ENCODE results near the gene HOXA13.
A peak's percentile ranks its signal among the peaks of the same experiment; 100 is the strongest.

The HOXA13 gene

DNA sequence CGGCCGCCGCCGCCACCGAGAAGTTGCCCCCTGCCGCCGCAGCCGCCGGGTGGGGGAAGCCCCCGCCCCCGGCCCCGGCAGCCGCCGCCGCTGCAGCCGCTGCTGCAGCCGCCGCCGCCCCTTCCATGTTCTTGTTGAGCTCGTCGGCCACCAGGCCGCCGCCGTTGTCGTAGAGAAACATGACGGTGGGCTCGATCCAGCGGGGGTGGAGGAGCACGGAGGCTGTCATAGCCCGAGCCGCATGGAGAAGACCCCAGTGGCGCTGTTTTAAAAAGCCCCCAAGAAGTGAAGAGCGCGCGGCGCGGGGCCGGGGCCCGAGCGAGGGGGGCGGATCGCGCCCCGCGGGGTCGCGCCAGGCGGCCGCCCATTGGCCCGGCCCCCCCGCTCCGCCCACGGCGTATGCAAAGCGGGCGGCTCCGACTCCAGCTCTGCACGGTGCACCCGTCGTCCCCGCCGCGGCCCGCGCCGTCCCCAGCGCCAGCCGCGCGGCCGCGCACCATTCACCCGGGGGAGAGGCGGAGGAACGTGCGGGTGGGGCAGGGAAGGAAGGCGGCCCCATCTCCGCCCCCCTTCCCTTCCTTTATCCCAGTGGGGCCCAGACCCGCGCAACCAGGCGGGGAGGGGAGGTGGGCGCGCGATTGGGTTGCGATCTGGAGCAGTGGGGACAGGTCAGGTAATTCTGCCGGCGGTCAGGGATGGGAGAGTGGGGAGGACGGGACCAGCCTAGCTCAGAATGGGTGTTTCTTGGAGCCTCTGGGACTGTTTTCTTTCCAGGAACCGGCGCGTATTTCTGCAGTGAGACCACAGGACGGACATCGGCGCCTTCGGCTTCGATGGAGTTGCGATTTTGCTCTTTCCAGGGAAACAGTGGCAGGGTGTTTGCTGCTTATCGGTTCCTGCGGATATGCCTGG, at the start of gene HOXA13:
TSS of gene HOXA13 (minus strand) at position 243 of the 912 bp plus-strand sequence. CDS start at position 229, 14 bp downstream.
- H3K9me3 ChIP-seq (ENCODE audit: control insufficient read depth in 1 of 2, low read length in 2 of 2), result no peaks in the 10 kb centered on the region
- H3K27ac ChIP-seq (ENCODE audit: low read depth, low read length), result no peak within 1 kb of the TSS
- H3K36me3 ChIP-seq (ENCODE audit: control insufficient read depth in 1 of 2, insufficient read depth in 2 of 2, low read length in 2 of 2), result no peaks in the 10 kb centered on the region
- peaks cover 81 to 89% of the 10 kb centered on the region in 2 donors for H3K27me3 ChIP-seq (ENCODE audit: control insufficient read depth in 1 of 2, insufficient read depth in 2 of 2, low read length in 2 of 2)
- peak within 1 kb of the TSS; percentile 39 to 63 for H3K4me3 ChIP-seq (ENCODE audit: low read depth in 1 of 2, low read length in 2 of 2)
- H3K9ac ChIP-seq (ENCODE audit: low read depth in 1 of 2, low read length in 2 of 2), result no peak within 1 kb of the TSS
- H3K4me1 ChIP-seq (ENCODE audit: control insufficient read depth in 1 of 2, insufficient read depth in 2 of 2, low read length in 2 of 2), result peaks cover 15 to 16% of the 10 kb centered on the region in 2 donors

DNA sequence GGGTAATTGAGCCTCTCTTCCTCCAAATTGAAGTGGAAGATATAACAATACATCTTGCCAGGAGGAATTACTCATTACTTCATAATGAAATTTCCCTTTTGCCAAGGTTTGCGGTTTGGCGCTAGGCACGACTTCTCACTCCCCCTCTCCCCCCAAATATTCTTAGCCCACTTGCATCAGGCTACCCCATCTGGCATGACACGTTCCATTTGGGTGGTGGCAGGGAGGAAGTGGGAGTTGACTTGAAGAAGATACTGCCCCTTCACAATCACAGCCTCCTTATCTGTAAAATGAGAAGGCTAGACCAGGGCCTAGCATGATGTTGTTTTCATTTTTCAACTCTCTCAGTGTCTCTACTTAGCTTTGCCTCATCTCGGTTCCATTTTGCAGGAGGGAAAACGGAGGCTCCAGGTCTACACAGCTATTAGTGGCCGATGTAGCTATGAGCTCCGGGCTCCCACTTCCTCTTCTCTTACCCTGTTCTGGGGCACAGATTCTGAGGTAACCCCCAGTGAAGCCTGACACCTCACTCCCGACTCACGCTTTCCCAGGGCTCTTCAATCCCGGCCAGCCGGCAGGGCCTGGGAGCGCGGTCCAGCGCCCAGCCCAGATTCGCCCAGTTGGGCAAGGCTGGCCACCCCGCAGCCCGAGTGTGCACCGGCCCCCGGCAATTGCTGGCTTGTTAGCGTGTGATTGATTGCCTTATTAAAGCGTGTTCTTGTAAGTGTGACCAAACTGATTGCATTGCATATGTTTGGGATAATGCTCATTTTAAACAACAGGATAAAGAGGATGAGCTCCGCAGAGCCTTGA, 49.2 kb upstream of the HOXA13 start:
- Histone ChIP-seq H3K27me3 (ENCODE audit: control insufficient read depth in 1 of 2, insufficient read depth in 2 of 2, low read length in 2 of 2) (peaks cover 96 to 99% of the 10 kb centered on the region in 2 donors), H3K4me1 (ENCODE audit: control insufficient read depth in 1 of 2, insufficient read depth in 2 of 2, low read length in 2 of 2) (peaks cover 0 to 13% of the 10 kb centered on the region in 2 donors), H3K27ac (ENCODE audit: low read depth, low read length) (no peak overlapping the region), H3K4me3 (ENCODE audit: low read depth in 1 of 2, low read length in 2 of 2) (no peak overlapping the region), H3K36me3 (ENCODE audit: control insufficient read depth in 1 of 2, insufficient read depth in 2 of 2, low read length in 2 of 2) (no peaks in the 10 kb centered on the region), H3K9me3 (ENCODE audit: control insufficient read depth in 1 of 2, low read length in 2 of 2) (no peaks in the 10 kb centered on the region), H3K9ac (ENCODE audit: low read depth in 1 of 2, low read length in 2 of 2) (no peak overlapping the region)

DNA sequence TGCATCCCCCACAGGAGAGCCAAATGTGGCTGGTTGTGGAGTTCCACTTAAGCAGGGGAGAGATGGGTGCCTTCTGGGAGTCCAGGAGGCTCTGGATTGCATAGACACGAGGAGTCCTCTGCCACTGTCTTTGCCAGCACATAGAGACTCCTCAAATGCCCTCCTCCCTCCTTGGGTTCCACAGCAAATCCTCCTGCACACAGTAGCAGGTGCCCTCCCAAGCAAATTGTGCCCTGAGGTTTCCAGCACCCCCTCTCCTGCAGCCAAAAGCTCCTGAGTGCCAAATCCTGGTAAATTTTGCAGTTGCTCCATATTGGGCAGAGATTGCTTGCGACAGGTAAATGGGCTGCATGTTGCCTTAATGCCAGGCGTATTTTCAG, 48.5 kb upstream of the HOXA13 start:
- Histone ChIP-seq H3K4me3 (ENCODE audit: low read depth in 1 of 2, low read length in 2 of 2) (no peak overlapping the region), H3K27ac (ENCODE audit: low read depth, low read length) (no peak overlapping the region), H3K27me3 (ENCODE audit: control insufficient read depth in 1 of 2, insufficient read depth in 2 of 2, low read length in 2 of 2) (peaks cover 99% of the 10 kb centered on the region in 2 donors), H3K4me1 (ENCODE audit: control insufficient read depth in 1 of 2, insufficient read depth in 2 of 2, low read length in 2 of 2) (peaks cover 0 to 13% of the 10 kb centered on the region in 2 donors), H3K36me3 (ENCODE audit: control insufficient read depth in 1 of 2, insufficient read depth in 2 of 2, low read length in 2 of 2) (no peaks in the 10 kb centered on the region), H3K9ac (ENCODE audit: low read depth in 1 of 2, low read length in 2 of 2) (no peak overlapping the region), H3K9me3 (ENCODE audit: control insufficient read depth in 1 of 2, low read length in 2 of 2) (no peaks in the 10 kb centered on the region)

DNA sequence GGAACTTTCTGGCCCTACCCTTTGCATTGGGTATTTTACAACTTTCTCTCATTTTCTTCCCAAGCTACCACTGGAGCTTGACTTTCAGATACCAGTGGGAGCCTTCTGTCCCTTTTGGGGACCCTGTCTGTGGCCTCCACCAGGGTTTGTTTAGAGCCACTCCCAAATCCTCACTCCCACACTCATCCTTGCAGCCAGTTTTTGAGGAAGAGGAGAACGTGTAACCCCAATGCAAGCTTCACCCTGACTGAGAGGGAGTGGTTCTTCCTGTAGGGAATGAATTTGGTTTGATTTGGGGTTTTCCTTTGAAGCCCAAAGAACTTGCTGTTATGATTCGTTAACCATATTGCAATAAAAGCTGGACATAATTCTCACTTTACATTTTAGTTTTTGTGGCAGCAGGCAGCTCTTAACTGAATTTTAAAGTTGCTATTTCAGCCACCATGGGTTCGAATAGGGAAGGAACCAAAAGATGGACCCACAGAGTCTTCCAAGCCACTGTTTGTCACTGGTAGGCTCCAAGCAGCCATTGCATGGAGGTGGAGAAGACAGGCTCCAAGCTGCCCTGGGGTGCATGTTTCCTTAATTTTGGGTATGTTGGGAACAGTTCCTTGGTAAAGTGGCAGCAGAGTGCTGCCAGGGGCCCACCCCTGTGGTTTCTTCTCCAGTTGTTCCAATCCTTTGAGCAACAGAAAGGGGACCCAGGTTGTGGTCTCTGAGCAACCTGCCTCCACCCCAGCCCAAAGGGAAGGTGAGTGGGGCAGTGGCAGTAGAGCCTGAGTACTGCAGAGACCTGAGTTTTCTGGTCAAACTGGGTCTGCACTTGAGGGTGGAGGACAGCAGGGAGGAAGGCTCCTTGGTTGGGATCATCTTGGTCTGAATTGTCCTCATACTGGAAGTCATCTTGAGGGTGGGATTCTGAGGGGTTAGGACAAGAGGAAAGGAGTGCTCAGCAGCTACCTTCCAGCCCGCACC, 47.8 kb upstream of the HOXA13 start:
- Histone ChIP-seq H3K9me3 (ENCODE audit: control insufficient read depth in 1 of 2, low read length in 2 of 2) (no peaks in the 10 kb centered on the region), H3K4me3 (ENCODE audit: low read depth in 1 of 2, low read length in 2 of 2) (no peak overlapping the region), H3K36me3 (ENCODE audit: control insufficient read depth in 1 of 2, insufficient read depth in 2 of 2, low read length in 2 of 2) (no peaks in the 10 kb centered on the region), H3K27ac (ENCODE audit: low read depth, low read length) (no peak overlapping the region), H3K9ac (ENCODE audit: low read depth in 1 of 2, low read length in 2 of 2) (no peak overlapping the region), H3K4me1 (ENCODE audit: control insufficient read depth in 1 of 2, insufficient read depth in 2 of 2, low read length in 2 of 2) (peaks cover 0 to 13% of the 10 kb centered on the region in 2 donors), H3K27me3 (ENCODE audit: control insufficient read depth in 1 of 2, insufficient read depth in 2 of 2, low read length in 2 of 2) (peaks cover 97 to 99% of the 10 kb centered on the region in 2 donors)

DNA sequence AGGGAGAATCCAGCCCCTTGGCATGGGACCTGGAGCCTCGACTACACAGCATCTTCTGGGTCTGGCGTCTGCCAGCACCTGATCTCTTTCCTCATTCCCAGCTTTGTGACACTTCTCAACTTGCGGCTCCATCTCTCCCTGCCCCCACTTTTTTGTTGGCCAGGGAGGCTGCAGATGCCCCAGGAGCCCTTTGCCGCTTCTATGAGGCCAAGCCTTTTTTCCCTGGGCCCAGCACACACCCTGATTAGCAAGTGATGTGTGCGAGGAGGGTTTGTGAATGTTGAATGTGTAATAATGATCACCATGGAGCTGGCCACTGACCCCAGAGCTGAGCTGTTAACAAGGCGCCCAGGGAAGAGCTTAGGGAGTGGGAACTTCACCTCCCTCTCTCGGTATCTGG, 47.1 kb upstream of the HOXA13 start:
- H3K9me3 ChIP-seq (ENCODE audit: control insufficient read depth in 1 of 2, low read length in 2 of 2), result no peaks in the 10 kb centered on the region
- no peak overlapping the region for H3K9ac ChIP-seq (ENCODE audit: low read depth in 1 of 2, low read length in 2 of 2)
- H3K4me3 ChIP-seq (ENCODE audit: low read depth in 1 of 2, low read length in 2 of 2), result no peak overlapping the region
- H3K36me3 ChIP-seq (ENCODE audit: control insufficient read depth in 1 of 2, insufficient read depth in 2 of 2, low read length in 2 of 2), result no peaks in the 10 kb centered on the region
- H3K27me3 ChIP-seq (ENCODE audit: control insufficient read depth in 1 of 2, insufficient read depth in 2 of 2, low read length in 2 of 2), result peaks cover 97 to 99% of the 10 kb centered on the region in 2 donors
- H3K27ac ChIP-seq (ENCODE audit: low read depth, low read length), result no peak overlapping the region
- H3K4me1 ChIP-seq (ENCODE audit: control insufficient read depth in 1 of 2, insufficient read depth in 2 of 2, low read length in 2 of 2), result peaks cover 3 to 13% of the 10 kb centered on the region in 2 donors

DNA sequence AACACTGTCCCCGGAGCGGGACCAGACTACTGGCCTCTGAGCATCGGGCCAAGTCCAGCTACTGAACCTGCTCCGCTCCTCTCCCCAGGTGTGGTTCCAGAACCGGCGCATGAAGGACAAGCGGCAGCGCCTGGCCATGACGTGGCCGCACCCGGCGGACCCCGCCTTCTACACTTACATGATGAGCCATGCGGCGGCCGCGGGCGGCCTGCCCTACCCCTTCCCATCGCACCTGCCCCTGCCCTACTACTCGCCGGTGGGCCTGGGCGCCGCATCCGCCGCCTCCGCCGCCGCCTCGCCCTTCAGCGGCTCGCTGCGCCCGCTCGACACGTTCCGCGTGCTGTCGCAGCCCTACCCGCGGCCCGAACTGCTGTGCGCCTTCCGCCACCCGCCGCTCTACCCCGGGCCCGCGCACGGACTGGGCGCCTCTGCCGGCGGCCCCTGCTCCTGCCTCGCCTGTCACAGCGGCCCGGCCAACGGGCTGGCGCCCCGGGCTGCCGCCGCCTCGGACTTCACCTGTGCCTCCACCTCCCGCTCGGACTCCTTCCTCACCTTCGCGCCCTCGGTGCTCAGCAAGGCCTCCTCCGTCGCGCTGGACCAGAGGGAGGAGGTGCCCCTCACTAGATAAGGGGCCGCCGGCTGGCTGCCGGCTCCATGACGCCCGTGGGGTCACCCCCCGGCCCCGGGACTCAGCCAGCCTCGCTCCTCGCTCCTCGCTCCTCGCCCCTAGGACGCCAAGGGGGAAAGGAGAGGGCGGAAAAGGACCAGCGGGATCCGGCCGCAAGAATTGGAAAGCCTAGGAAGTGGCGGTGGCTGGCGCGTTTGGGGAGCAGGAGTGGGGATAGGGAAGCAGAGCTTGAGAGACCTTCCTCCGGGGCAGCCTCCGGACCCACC, 46.2 kb upstream of the HOXA13 start:
- H3K27ac ChIP-seq (ENCODE audit: low read depth, low read length), result no peak overlapping the region
- H3K9ac ChIP-seq (ENCODE audit: low read depth in 1 of 2, low read length in 2 of 2), result no peak overlapping the region
- H3K36me3 ChIP-seq (ENCODE audit: control insufficient read depth in 1 of 2, insufficient read depth in 2 of 2, low read length in 2 of 2), result no peaks in the 10 kb centered on the region
- peaks cover 3 to 6% of the 10 kb centered on the region in 2 donors for H3K4me1 ChIP-seq (ENCODE audit: control insufficient read depth in 1 of 2, insufficient read depth in 2 of 2, low read length in 2 of 2)
- peak overlapping the region in 1 of 2 donors; percentile 16 for H3K4me3 ChIP-seq (ENCODE audit: low read depth in 1 of 2, low read length in 2 of 2)
- no peaks in the 10 kb centered on the region for H3K9me3 ChIP-seq (ENCODE audit: control insufficient read depth in 1 of 2, low read length in 2 of 2)
- peaks cover 97 to 99% of the 10 kb centered on the region in 2 donors for H3K27me3 ChIP-seq (ENCODE audit: control insufficient read depth in 1 of 2, insufficient read depth in 2 of 2, low read length in 2 of 2)

DNA sequence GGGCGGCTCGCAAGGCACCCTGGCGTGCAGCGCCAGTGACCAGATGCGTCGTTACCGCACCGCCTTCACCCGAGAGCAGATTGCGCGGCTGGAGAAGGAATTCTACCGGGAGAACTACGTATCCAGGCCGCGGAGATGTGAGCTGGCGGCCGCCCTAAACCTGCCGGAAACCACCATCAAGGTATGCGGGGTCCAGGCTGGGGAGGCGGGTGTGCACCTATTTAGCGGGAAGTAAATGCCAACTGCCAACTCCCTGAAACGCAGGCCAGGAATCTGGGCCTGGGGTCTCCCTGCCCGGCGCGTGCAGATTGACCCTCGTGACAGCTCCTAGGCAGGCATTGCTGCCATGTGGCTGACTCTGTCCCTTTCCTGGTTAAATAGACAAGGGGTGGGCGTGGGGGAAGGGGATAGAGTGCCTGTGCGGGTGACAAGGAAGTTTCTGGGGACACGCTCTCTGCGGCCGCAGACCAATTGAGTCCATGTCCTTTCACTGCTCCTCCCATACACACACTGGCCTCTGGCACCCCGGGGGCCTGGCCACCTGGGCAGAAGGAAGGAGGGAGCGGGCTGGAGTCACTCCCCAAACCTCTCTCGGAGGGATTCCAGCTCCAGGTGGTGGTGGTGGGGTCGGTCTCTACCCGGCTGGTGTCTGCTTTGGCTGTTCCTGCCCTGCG, 45.4 kb upstream of the HOXA13 start:
- peaks cover 97 to 99% of the 10 kb centered on the region in 2 donors for H3K27me3 ChIP-seq (ENCODE audit: control insufficient read depth in 1 of 2, insufficient read depth in 2 of 2, low read length in 2 of 2)
- H3K4me3 ChIP-seq (ENCODE audit: low read depth in 1 of 2, low read length in 2 of 2), result peak overlapping the region in 1 of 2 donors; percentile 16

DNA sequence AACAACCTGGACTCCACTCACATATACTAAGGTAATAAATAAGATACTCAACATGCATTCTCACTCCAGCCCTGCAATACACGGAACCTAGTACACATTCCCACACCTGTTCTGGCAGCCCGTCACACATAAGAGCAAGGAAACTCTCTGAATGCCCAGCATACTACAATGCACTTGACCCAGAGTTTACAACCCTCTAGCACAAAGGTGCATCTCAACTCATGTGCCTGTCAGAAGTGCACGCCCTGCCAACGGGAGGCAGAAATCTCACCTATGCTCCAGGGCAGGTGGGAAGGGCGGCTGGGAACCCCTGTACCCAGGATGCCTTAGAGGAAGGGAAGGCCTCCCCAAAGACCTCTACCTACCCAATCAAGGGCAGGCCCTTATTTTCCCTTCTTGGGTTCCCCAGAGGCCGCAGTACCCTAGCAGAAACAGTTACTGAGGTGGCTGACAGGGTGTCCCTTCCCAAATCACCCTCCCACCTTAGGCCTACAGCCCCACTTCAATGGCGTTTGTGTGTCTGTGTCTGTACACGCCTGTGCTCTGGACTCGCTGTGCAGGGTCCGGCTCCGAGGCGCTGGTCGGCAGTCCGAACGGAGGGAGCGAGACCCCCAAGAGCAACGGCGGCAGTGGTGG, 44.7 kb upstream of the HOXA13 start:
- Histone ChIP-seq H3K4me3 (ENCODE audit: low read depth in 1 of 2, low read length in 2 of 2) (no peak overlapping the region), H3K36me3 (ENCODE audit: control insufficient read depth in 1 of 2, insufficient read depth in 2 of 2, low read length in 2 of 2) (no peaks in the 10 kb centered on the region), H3K4me1 (ENCODE audit: control insufficient read depth in 1 of 2, insufficient read depth in 2 of 2, low read length in 2 of 2) (peaks cover 6 to 8% of the 10 kb centered on the region in 2 donors), H3K27me3 (ENCODE audit: control insufficient read depth in 1 of 2, insufficient read depth in 2 of 2, low read length in 2 of 2) (peaks cover 97 to 99% of the 10 kb centered on the region in 2 donors), H3K9me3 (ENCODE audit: control insufficient read depth in 1 of 2, low read length in 2 of 2) (no peaks in the 10 kb centered on the region), H3K27ac (ENCODE audit: low read depth, low read length) (no peak overlapping the region), H3K9ac (ENCODE audit: low read depth in 1 of 2, low read length in 2 of 2) (no peak overlapping the region)

More for the DNA sequence above, 45.4 kb upstream of the HOXA13 start:
- no peak overlapping the region for H3K9ac ChIP-seq (ENCODE audit: low read depth in 1 of 2, low read length in 2 of 2)
- H3K4me1 ChIP-seq (ENCODE audit: control insufficient read depth in 1 of 2, insufficient read depth in 2 of 2, low read length in 2 of 2), result peaks cover 3 to 6% of the 10 kb centered on the region in 2 donors
- no peak overlapping the region for H3K27ac ChIP-seq (ENCODE audit: low read depth, low read length)
- no peaks in the 10 kb centered on the region for H3K36me3 ChIP-seq (ENCODE audit: control insufficient read depth in 1 of 2, insufficient read depth in 2 of 2, low read length in 2 of 2)
- H3K9me3 ChIP-seq (ENCODE audit: control insufficient read depth in 1 of 2, low read length in 2 of 2), result no peaks in the 10 kb centered on the region
